Peyer's patch (tissue), 4 donors: Measurements from ENCODE around the gene POLR1C. TPM values are rescaled to one million over a fixed set of nuclear protein-coding genes. Genes with fewer than 3 reads are reported as not detected.

Source experiments
- DNase-seq, 3 donors: peaks; one replicate each; pipeline ENCODE4 v3.0.0-alpha.2; 2017 to 2019
- H3K27ac ChIP-seq, 4 donors: fragments of 200-600 bp; sonication (generic); one replicate each; pipeline ENCODE4 v1.5.1; 2016 to 2019
- H3K27me3 ChIP-seq, 2 donors: fragments of 200-600 bp; sonication (generic); one replicate each; pipeline ENCODE4 v1.5.1; 2019
- H3K36me3 ChIP-seq, 3 donors: fragments of 200-600 bp; sonication (generic); one replicate each; pipeline ENCODE4 v1.5.1; 2016 to 2019
- H3K4me1 ChIP-seq, 4 donors: fragments of 200-600 bp; sonication (generic); one replicate each; pipeline ENCODE4 v1.5.1; 2016 to 2019
- H3K4me3 ChIP-seq, 4 donors: fragments of 200-600 bp; sonication (generic); 1 replicate in 3 of 4; 2 replicates in 1 of 4; pipeline ENCODE4 v1.5.1; 2016 to 2019; ENCODE audit warnings: mild to moderate bottlenecking in 1 of 4
- H3K9me3 ChIP-seq, 4 donors: fragments of 200-600 bp; sonication (generic); one replicate each; pipeline ENCODE4 v1.5.1; 2016 to 2019; ENCODE audit warnings: mild to moderate bottlenecking in 1 of 4
- CTCF ChIP-seq, 6 experiments: fragments of 450-650 bp in 4 of 6; fragments of 200-600 bp in 2 of 6; sonication (generic) in 1 of 6; IDR thresholded peaks; one replicate each; pipeline ENCODE4 v1.5.1; 2017 to 2019; ENCODE audit warnings: antibody characterized with exemption in 6 of 6, mild to moderate bottlenecking in 3 of 6, moderate library complexity in 1 of 6
- POLR2A ChIP-seq, 2 donors: fragments of 450-650 bp; IDR thresholded peaks; one replicate each; pipeline ENCODE4 v1.5.1; 2017; ENCODE audit warnings: antibody characterized with exemption in 2 of 2, mild to moderate bottlenecking in 2 of 2, moderate library complexity in 2 of 2
- small RNA-seq, 2 donors: library from RNA; depleted of rRNA; stranded (forward); fragments of <200 nt; gene quantifications; one replicate each; pipeline ENCODE3, GENCODE V24; 2016
- total RNA-seq, 4 donors: library from RNA; depleted of rRNA; stranded (reverse); fragments of >200 nt; gene quantifications; one replicate each; pipeline ENCODE4 v1.1.0, GENCODE V29; 2016

The POLR1C gene
- total RNA-seq, 4 donors from 2014 or later = 8.6 to 29.7 (median 16.5) TPM

- TF ChIP-seq CTCF (IDR thresholded peaks at IDR 0.05) = no peak
- TF ChIP-seq POLR2A (IDR thresholded peaks at IDR 0.05) = no peak
- DNase-seq = no peak
- H3K27ac ChIP-seq = no peak overlapping the region
- H3K36me3 ChIP-seq = peaks cover 0 to 56% (median 0%) of the 10 kb centered on the region in 3 donors
- no peak overlapping the region for H3K4me3 ChIP-seq
- no peaks in the 10 kb centered on the region for H3K9me3 ChIP-seq
- no peaks in the 10 kb centered on the region for H3K27me3 ChIP-seq
- peaks cover 0 to 8% (median 0%) of the 10 kb centered on the region in 4 donors for H3K4me1 ChIP-seq
These were observed 54.1 kb downstream of the POLR1C start for GRCh38 chr6:43570876-43571441.

Small RNA genes lying within 50 kb of the gene (small RNA-seq; reads per million reads assigned to genes)
- gene RF00426 (0 reads per million in 2 donors), gene RNU6-1113P (0 reads per million in 2 donors)

Other genes with a start within 250 kb of the POLR1C start
- under 1 TPM in 1 of 4 donors, not detected in 3; 0.80 TPM for gene SLC22A7, start 218.8 kb upstream of the POLR1C start, total RNA-seq
- 1 to 10 TPM in 1 of 4 donors, not detected in 3; 6.8 TPM for gene CRIP3, start 208.3 kb upstream of the POLR1C start, total RNA-seq
- gene ZNF318, start 147.4 kb upstream of the POLR1C start, total RNA-seq = 10 to 100 TPM; 16.6 to 42.9 (median 24.5) TPM
- 10 to 100 TPM; 30.3 to 75.2 (median 48.2) TPM for gene ABCC10, start 89.5 kb upstream of the POLR1C start, total RNA-seq
- not detected for gene DLK2, start 61.5 kb upstream of the POLR1C start, total RNA-seq
- gene TJAP1, start 39.5 kb upstream of the POLR1C start, total RNA-seq = 10 to 100 TPM; 21.4 to 58.6 (median 45.7) TPM
- gene LRRC73, start 6.7 kb upstream of the POLR1C start, total RNA-seq = 1 to 10 TPM in 1 of 4 donors, not detected in 3; 3.3 TPM
- gene YIPF3, start 163 bp upstream of the POLR1C start, total RNA-seq = 100 to 1,000 TPM in 2 of 4 donors, 10 to 100 TPM in 2; 78.3 to 165 (median 108) TPM
- gene XPO5, start 58.9 kb downstream of the POLR1C start, total RNA-seq = 10 to 100 TPM; 17.3 to 55.3 (median 27.8) TPM
- 10 to 100 TPM in 2 of 4 donors, 1 to 10 TPM in 2; 7.1 to 12.6 (median 10.2) TPM for gene POLH, start 59.1 kb downstream of the POLR1C start, total RNA-seq
- 100 to 1,000 TPM in 1 of 4 donors, 10 to 100 TPM in 3; 73.4 to 118 (median 88.4) TPM for gene GTPBP2, start 112.2 kb downstream of the POLR1C start, total RNA-seq
- gene MAD2L1BP, start 118.8 kb downstream of the POLR1C start, total RNA-seq = 10 to 100 TPM; 32.2 to 72.0 (median 58.0) TPM
- 1 to 10 TPM in 1 of 4 donors, not detected in 3; 1.7 TPM for gene RSPH9, start 127.9 kb downstream of the POLR1C start, total RNA-seq
- 10 to 100 TPM; 41.1 to 64.4 (median 52.4) TPM for gene MRPS18A, start 170.7 kb downstream of the POLR1C start, total RNA-seq